HG03457 (cell line): ENCODE data around the gene COQ2.
A peak's percentile ranks its signal among the peaks of the same experiment; 100 is the strongest.
"Not testable (repeated sequence)": the region's sequence is repeated elsewhere in the genome, so short reads cannot be mapped to it uniquely, and the experiment has no call there.

Source experiments
- ATAC-seq: cut with Tn5 transposase; IDR thresholded peaks from one replicate; pipeline ENCODE4 v1.9.1; 2021; ENCODE audit warnings: moderate number of reproducible peaks; ENCODE audit not compliant: unreplicated experiment

COQ2 gene

DNA sequence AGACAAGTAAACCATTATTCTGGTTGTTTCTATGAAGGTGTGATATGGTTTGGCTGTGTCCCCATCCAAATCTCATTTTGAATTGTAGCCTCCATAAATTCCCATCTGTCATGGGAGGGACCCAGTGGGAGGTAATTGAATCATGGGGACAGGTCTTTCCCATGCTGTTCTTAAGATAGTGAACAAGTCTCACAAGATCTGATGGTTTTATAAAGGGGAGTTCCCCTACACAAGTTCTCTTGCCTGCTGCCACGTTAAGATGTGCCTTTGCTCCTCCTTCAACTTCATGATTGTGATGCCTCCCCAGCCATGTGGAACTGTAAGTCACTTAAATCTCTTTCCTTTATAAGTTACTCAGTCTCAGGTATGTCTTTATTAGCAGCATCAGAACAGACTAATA lies 3.8 kb upstream of the COQ2 start:
- ATAC-seq = not testable (repeated sequence)

DNA sequence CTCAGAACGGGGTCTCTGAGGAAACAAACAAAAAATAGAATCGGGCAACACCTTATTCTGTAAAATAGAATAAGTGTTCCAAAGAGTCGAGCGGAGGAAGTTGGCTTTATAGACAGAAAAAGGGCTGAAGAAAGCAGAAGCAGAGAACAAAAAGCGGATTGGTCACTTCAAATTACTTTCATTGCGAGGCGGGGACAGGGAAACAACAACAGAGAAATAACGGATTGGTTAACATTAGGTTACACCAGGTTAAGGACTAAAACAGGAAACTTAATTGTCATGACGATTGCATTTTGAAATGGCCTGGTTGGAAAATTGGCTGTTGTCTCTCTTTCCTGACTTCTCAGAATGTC lies 433 bp upstream of the COQ2 start:
- no peak for ATAC-seq

DNA sequence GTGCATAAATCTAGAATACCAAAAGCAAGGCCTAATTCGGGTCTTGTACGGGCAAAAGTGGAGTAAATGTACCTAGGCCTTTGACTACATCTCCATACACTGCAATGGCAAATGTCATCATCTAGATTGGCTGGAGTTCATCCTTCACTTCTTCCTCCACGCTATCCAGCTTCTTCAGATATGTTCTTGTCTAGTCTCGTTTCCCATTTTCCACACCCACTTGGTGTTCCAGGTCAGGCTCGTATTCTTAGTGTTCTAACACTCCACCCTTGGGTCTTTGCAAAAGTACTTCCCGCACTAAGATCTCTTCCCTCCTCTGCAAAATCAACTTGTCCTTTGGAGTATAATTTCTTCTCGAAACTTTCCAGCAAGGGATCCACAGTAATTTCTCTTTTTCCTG lies 1.4 kb downstream of the COQ2 start:
- ATAC-seq = no peak

DNA sequence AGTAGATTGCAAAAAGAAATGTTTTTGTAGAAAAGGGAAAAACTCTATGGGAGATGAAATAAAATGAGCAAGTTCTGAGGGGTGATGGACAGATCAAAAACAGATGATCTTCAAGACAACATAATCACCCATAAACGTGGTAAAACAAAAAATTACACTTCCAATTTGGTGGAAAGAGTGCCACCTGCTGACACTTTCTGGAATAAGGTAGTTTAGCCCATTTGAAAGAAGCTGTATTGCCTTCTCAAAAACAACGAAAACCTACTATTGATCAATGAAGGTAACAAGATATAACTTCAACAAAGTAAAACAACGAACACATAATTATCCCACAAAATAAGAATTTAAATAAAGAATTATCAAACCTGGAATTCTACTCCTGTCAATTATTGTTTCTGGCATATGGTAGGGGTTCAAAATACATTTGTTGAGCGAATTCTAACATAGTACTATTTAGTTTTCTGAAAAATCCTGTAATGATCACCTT lies 2.5 kb downstream of the COQ2 start:
- ATAC-seq = no peak

DNA sequence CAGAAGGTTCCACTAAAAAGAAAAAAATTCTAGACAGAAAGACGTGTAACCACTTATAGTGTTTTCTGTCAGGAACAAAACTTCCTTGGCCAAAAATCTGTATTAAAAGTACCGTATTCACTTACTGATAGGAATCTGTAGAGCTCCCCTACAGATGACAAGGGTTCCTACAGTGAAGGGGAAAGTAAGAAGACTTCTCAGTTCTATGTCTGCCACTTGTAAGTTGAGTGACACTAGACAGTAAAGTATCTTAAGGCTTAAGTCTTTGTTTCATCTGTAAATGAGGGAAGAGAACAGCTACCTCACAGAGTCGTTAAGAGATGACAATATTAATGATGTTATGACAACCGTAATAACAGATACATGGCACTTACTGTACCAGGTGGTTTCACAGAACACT lies 3.3 kb downstream of the COQ2 start:
- ATAC-seq = no peak

DNA sequence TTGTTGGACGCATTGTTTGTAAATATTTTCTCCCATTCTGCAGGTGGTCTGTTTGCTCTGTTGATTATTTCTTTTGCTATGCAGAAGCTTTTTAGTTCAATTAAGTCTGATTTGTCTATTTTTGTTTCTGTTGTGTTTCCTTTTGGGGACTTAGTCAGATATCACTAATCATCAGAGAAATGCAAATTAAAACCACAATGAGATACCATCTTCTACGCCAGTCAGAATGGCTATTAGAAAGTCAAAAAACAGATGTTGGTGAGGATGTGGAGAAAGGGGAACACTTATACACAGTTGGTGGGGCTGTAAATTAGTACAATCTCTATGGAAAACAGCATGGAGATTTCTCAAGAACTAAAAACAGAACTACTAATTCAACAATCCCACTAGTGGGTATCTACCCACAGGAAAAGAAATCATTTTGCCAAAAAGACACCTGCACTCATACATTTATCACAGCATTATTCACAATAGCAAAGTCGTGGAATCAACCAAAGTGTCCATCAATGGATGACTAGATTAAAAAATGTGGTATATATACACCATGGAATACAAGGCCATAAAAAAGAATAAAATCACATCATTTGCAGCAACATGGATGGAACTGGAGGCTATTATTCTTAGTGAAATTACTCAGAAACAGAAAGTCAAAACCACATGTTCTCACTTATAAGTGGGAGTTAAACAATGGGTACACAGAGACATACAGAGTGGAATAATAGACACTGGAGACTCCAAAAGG lies 8.1 kb downstream of the COQ2 start:
- ATAC-seq = peak; percentile 62

DNA sequence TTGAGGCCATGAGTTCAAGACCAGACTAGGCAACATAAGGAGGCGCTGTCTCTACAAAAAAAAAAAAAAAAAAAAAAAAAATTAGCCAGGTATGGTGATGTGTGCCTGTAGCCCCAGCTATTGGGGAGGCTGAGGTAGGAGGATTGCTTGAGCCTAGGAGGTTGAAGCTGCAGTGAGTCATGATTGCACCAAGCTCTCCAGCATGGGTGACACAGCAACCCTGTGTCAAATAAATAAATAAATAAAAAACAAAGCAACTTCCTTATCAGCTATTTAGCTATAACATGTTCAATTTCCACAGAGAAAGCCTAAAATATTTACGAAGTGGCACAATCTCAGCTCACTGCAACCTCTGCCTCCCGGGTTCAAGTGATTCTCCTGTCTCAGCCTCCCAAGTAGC lies 10.7 kb downstream of the COQ2 start:
- ATAC-seq = not testable (repeated sequence)

DNA sequence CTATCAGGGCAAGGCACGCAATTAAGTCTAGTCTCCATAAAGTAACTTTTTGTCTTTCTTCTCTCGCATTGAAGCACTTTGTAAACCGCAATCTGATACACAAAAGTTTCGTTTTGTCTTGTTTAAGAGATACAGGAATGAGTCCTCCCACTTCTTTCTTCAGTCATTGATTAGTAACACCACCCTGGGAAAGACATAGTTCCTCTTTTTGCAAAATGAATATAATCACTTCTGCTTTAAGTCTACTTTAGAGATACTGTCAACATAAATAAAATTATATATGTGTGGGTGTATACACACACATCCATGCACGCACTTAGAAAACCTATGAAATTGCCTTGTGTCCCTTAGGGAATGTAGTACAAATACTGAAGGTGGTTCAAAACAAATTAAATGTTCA lies 11.7 kb downstream of the COQ2 start:
- ATAC-seq = peak; percentile 70

DNA sequence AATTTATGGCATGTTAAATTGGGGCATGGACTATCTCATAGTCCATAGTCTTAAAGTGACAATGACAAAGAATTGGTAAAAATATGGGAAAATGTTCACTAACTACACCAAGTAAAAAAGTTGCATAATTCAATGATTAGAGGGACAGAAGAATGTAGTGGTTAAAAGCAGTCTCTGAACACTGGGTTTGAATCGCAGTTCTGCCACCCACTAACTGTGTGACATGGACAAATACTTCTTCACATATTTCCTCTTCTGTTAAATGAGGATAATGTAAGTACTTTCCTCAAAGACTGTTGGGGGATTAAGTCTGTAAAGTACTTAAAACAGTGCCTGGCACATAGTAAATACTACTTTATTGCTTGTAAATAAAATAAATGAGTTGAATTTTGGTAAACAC lies 15.3 kb downstream of the COQ2 start:
- no peak for ATAC-seq

DNA sequence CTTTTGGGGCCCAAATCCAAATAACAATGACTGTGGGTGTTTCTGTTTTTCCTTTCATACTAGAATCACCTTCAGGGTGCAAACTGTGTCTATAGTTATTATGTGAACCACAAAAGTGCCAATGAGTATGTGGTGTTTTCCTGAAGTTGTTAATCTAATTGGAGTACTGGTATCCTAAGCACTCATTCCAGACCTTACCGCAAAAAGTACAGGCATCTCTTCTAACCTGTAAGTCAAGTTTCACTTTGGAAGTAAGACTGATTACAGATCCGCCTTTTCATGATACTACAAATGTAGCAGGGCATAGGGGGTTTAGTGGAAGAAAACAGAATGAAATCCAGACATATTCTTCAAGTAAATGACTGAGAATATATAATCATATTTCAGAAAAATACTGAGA lies 16.1 kb downstream of the COQ2 start:
- ATAC-seq = no peak

DNA sequence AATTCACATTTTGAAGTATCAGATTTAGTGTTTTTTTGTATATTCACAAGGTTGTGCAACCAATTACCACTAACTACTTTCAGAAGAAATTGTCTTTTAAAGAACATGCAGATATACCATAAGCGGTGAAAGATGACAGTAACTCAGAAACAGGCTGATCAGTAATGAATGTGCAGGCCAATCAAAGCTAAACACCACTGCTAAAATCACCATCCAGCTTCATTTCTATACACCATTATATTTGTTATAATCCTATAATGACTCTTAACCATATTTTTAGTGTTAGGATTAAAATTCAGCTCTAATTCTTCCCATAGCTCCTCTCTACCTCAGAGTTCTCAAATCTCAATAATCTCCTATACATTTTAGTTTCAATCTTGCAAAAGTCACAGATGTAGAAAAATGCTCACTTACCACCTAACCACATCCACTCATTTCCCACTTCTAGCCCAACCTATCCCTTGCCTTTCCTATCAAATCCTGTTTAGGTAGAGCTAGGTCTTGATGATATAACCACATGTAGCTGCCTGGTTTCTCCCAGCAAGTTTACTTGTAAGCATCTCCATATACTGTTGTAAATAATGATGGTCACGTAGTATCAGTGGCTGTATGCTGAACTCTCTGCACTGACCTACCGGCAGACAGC lies 16.6 kb downstream of the COQ2 start:
- ATAC-seq = no peak

DNA sequence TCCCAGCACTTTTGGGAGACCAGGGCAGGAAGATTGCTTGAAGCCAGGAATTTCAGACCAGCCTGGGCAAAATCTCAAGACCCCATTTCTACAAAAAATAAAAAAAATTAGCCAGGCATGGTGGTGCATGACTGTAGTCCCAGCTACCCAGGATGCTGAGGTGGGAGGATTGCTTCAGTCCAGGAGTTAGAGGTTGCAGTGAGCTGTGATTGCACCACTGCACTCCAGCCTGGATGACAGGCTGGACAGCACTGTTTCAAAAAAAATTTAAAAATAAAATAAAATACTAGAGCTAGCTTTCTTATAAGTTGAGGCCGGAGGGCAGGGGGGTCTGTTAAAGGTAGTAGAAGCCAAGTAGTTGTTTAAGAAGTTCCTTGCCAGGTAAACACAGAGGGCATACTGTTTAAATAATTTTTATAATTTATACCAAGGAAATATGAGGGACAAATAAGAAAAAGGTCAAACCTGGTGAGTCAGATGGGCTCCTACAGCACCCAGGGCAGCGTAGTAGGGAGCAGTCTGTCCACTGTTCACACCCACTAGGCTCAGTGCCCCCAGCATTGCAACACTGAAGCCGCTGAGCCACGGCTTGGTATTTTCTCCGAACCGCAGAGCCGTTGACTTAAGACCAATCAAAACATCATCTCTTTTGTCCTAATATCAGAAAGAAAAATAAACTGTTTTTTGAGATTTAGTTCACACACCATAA lies 17.3 kb downstream of the COQ2 start:
- ATAC-seq = no peak

DNA sequence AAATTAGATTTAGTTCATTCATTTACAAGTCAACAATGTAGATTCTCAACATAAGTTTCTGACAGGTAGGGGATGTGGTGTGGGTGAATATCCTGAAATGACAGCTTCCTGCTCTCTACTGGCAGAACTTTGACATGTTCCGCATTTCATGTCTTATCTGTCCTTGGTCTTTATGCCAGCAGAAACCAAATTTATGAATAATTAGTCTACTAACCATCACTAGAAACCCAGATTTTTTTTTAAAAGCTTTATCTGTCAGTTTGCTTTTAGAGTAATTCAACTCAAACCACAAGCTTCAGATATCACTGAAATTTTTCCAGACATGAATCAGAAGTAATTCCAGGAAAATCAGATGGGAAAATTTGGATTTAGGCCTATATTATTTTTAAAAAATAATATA lies 17.9 kb downstream of the COQ2 start:
- ATAC-seq = peak; percentile 46

DNA sequence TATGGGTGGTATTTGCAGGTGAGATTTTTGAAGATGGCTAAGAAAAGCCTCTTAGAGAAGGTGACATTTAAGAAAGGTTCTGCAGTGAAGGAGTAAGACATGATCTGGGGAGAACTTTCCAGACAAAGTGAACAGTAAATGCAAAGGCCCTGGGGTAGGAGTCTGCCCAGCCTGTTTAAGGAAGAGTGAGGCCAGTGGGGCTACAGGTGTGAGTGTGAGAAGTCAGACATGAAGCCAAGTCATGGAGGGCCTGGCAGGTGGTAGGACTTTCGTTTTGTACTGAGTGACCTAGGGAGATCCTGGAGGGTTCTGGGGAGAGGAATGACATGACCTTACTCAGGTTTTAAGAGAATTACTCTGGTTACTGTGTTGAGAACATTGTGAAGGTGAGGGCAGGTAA lies 21.5 kb downstream of the COQ2 start:
- no peak for ATAC-seq

DNA sequence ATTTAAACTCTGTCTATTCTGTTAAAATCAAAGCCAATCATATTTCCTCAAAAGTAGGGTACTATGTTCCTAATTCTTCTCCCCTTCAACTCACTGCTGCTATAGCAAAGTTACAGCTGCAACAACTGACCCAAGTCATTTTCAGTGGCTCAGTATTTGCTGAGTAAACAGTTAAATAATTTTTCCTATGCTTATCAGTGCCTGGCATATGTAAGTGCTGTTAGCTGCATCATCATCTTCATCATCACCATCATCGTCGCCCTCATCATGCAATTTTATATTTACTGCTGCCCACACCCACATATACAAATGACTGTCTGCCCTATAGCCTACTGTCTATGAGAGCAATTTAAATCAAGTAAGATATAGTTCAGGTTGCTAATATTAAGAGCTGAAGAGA lies 21.9 kb downstream of the COQ2 start:
- no peak for ATAC-seq

DNA sequence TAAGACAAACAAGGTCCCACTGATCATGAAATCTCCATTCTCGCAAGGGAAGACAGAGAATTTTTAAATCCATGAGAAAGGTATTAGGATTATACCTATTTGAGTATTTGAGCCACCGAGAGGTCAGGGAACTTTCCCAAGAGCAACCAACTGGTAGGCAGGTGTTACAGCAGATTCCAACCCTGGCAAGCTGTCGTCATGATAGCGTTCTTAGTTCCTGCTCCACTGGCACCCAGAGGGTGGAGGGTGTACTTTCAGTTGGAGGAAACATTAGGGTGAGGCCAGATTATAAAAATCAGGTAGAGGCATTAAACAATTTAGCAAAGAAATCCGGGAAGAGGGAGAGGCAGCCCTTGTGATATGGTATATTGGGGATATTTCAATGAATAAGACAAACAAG lies 23.3 kb downstream of the COQ2 start:
- no peak for ATAC-seq

DNA sequence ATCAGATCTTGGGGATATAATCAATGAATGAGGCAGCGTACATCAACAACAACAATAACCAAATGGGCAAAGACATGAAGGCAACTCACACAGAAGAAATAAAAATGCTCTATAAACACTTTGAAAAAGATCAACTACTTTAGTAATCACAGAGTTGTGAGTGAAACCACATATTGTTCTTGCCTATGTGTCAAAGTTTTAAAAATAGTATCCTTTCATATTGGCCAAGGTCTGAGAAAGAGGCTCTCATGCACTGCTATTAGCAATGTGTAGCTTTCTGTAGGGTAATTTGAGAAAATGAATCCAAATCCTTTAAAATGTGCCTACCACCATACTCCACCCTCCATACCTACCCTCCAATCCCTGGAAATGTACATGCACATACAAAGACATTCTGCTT lies 25.0 kb downstream of the COQ2 start:
- ATAC-seq = no peak

DNA sequence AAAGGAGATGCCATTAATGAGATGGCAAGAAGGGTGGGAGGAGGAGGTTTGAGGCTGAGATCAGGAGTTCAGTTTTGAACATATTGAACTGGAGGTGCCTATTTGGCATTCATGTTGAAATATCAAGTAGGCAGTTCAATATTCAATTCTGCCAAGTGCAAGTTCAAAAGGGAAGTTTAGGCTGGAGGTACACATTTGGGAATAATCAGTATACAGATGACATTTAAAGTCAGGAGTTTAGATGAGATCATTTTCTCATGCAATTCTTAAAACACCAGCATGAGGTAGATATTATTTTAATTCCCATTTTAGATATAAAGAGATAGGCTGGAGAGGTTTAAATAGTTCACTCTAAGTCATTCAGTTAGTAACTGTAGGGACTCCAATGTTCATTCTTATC lies 26.1 kb downstream of the COQ2 start:
- ATAC-seq = no peak

DNA sequence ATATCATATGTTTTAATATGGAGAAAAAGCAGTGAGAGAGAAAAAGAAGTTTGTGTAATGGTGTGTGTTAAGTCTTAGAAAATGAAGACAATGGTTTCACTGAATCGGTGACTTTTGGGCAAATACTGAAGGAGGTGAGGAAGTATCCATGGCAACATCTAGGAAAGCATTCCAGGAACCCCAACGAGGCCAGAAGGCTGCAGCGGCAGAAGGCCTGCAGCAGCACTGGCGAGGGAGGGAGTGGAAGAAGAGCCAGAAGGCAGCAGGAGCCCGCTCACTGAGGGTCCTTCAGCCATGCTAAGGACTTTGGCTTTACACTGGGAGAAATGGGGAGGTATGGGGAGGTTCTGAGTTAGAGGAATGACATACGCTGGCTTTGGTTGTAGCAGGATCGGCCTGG lies 26.8 kb downstream of the COQ2 start:
- ATAC-seq = no peak

DNA sequence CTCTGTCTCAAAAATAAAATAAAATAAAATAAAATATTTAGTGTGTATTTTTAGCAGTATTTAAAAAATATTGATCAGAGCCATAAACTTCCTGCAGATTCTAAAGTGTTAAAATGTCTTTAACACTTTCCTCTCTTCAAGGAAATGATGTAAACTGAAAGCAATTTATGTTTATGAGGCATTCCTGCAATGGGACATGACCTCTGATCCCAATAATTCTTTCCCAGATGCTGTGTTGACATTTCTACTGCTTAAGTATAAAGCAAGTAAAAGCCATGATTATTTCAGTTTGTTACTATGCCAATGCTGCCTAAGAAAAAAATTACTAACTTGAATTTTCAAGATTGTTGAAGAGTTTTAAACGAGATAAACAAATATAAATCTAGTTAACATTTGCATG lies 29.0 kb downstream of the COQ2 start:
- ATAC-seq = no peak

DNA sequence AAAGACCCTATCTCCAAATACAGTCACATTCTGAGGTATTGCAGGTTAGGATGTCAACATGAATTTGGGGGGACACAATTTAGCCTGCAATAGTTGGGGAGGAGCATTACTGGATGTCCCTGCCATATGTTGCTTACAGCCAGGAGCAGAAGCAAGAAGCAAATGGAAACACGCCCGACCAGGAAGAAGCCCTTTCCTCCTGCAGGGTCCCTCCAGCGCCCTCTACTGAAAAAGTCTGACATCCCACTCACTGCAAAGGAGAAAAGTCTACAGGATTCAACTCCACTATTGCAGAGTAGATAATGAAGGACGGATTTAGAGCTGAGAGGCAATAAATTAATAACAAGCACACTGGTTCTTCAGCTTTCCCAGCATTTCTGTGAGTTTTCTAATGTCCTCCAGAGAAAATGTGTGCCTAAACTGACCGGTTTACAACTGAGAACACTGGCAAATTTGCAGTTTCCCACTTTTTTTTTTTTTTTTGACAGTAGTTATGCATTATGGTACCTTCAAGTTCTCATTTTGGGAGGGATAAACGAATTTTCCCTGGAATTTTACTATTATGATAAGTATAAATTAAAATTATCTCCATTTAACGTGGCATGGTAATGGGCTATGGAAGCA lies 31.7 kb downstream of the COQ2 start:
- no peak for ATAC-seq

DNA sequence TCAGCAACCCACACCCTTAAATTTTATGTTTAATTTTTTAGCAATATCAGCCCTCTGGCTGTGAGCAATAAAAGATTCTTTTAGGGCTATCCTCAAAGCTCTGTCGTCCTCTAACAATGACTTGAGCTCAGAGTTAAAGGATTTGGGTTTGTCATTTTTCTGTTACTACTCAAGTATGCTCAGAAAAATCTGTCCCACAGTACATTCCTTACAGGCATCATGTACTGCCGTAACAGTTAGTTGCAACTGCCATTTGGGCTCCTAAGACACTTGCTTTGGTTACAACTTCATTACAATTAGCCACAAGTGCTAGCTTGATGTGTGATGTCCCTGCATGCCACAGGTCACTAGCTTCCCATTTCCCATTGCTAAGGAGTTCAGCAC lies 33.2 kb downstream of the COQ2 start:
- no peak for ATAC-seq
